Choroid plexus epithelial cell (primary cell): ENCODE results near the gene PDE4B.
"Not testable (repeated sequence)": the region's sequence is repeated elsewhere in the genome, so short reads cannot be mapped to it uniquely, and the experiment has no call there.

Source experiments
- DNase-seq: peaks from one replicate; pipeline ENCODE4 v3.0.0-alpha.2; 2010; ENCODE audit warnings: low read depth
- H3K4me3 ChIP-seq: 2 replicates; pipeline ENCODE4 v1.5.1; 2011; ENCODE audit warnings: low read depth, mild to moderate bottlenecking, control low read depth, low read length, moderate library complexity
- CTCF ChIP-seq: conservative IDR thresholded peaks from 2 replicates; pipeline ENCODE4 v1.5.1; 2011; ENCODE audit warnings: low read depth, mild to moderate bottlenecking, control low read depth, inconsistent platforms, low read length, moderate library complexity

PDE4B gene

GRCh38 chr1:66132324-66132723 is 339.6 kb downstream of the PDE4B start:
- DNase-seq = no peak
- no peak overlapping the region for H3K4me3 ChIP-seq
- TF ChIP-seq CTCF = no peak

GRCh38 chr1:66134004-66134403 is 341.3 kb downstream of the PDE4B start:
- TF ChIP-seq CTCF = no peak
- no peak overlapping the region for H3K4me3 ChIP-seq
- no peak for DNase-seq

DNA sequence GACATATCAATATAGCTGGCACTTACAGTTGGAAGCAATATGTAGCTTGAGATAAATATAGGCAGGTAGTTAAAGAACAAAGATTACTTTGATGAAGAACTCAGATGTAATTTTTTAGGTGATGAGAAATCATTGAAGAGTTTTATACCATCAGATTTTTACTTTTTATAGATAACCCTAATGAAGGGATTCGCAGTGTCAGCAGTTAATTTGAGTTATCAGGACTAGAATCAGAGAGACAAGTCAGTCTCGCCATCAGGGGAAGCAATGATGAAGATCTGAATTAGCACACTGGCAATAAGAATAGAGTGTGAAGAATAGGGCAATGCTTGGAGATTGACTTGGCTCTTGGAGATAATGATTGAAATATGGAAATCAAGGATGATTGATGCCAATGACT is 342.5 kb downstream of the PDE4B start:
- no peak overlapping the region for H3K4me3 ChIP-seq
- no peak for TF ChIP-seq CTCF

DNA sequence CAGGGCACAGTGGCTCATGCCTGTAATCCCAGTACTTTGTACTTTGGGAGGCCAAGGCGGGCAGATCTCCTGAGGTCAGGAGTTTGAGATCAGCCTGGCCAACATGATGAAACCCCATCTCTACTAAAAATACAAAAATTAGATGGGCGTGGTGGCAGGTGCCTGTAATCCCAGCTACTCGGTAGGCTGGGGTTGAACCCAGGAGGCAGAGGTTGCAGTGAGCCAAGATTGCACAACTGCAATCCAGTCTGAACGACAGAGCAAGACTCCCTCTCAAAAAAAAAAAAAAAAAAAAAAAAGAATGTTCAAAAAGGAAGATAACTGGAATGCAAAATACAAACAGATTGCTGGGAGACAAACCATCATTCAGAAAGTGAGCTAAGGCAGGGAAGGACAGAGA is 343.7 kb downstream of the PDE4B start:
- not testable (repeated sequence) for H3K4me3 ChIP-seq, DNase-seq

More for the DNA sequence above, 342.5 kb downstream of the PDE4B start:
- no peak for DNase-seq

DNA sequence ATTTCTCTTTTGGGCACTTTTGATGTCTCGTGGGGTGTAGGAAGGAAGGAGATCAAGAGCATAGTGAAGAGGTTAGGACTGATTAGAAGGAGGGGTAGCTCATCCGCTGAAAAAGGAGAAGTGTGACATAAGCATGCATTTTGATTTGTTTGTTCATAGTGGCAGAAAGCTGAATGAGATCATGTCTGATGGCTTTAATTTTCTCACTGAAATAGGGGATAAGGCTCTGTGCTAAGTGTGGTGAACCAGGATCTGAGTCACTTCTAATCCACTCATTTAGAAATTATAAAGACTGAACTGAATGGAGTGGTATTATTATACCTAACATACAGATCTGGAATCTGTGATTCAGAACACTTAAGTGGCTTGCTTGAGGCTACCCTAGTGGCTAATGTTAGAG is 344.5 kb downstream of the PDE4B start:
- TF ChIP-seq CTCF = no peak
- no peak for DNase-seq
- H3K4me3 ChIP-seq = no peak overlapping the region

DNA sequence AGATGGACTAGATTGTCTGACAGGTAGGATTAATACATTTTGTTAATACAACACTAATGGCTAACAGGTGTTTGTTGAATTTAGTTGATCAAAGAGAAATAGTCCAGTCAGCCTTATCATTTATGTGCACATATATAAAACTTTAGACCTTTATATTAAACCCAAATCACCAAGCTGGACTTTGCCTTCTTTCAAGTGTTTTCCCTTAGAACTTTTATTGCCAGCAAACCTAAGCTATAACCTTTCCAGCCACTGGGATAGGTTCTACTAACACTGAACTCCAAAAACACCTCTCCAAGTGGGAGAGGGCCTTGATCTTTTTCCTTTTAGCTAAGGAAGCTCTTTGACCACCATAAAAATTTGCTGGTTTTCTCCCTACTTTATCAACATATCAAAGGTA is 345.9 kb downstream of the PDE4B start:
- H3K4me3 ChIP-seq = no peak overlapping the region
- DNase-seq = no peak

DNA sequence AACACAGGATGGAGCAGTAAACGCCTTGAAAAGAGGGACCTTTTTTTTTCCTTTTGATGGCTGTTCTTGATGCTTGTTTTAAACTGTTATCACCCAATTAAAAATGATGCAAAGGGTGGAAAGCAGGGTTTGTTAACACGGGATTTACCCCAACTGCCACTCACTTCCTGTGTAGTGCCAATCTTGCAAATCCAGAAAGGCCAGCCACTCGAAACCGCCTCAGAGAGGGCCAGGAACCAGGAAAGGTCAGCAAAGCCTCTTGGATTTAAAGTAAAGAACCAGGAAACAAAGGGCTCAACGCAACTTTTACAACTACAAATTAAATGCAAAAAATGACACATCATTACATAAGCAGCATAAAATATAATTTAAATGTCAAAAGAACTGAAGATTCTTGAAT is 347.4 kb downstream of the PDE4B start:
- no peak for DNase-seq
- H3K4me3 ChIP-seq = no peak overlapping the region
- no peak for TF ChIP-seq CTCF

More for the DNA sequence above, 345.9 kb downstream of the PDE4B start:
- TF ChIP-seq CTCF = no peak

- TF ChIP-seq CTCF = no peak
- no peak overlapping the region for H3K4me3 ChIP-seq
- no peak for DNase-seq
These were observed 351.0 kb downstream of the PDE4B start for GRCh38 chr1:66143651-66144050.
